Hematopoietic multipotent progenitor cell treated with erythropoietin and hydrocortisone succinate and interleukin-3 and kit ligand, for 6 days (in vitro differentiated cells): ENCODE data around the gene PLCH1.
A peak's percentile ranks its signal among the peaks of the same experiment; 100 is the strongest.
"Not testable (repeated sequence)": the region's sequence is repeated elsewhere in the genome, so short reads cannot be mapped to it uniquely, and the experiment has no call there.

Experiments
- DNase-seq: peaks from one replicate; pipeline ENCODE4 v3.0.0-alpha.2; 2015

The PLCH1 gene

GRCh38 chr3:155409336-155409735 lies 335.5 kb downstream of the PLCH1 start:
- no peak for DNase-seq

GRCh38 chr3:155407971-155408370 lies 336.9 kb downstream of the PLCH1 start:
- DNase-seq: no peak

- DNase-seq: no peak
Measured at GRCh38 chr3:155407331-155407730, 337.5 kb downstream of the PLCH1 start.

- DNase-seq: no peak
Measured at GRCh38 chr3:155404486-155404885, 340.4 kb downstream of the PLCH1 start.

- DNase-seq: no peak
Measured at GRCh38 chr3:155402656-155403055, 342.2 kb downstream of the PLCH1 start.

- DNase-seq: no peak
Measured at GRCh38 chr3:155398046-155398445, 346.8 kb downstream of the PLCH1 start.

GRCh38 chr3:155394896-155395295 lies 350.0 kb downstream of the PLCH1 start:
- not testable (repeated sequence) for DNase-seq

GRCh38 chr3:155394240-155394639 lies 350.6 kb downstream of the PLCH1 start:
- DNase-seq: no peak

- no peak for DNase-seq
Measured at GRCh38 chr3:155393316-155393715, 351.6 kb downstream of the PLCH1 start.

- DNase-seq: no peak
Measured at GRCh38 chr3:155392138-155392537, 352.7 kb downstream of the PLCH1 start.

GRCh38 chr3:155391551-155391958 lies 353.3 kb downstream of the PLCH1 start:
- no peak for DNase-seq

- DNase-seq: no peak
Measured at GRCh38 chr3:155391104-155391503, 353.8 kb downstream of the PLCH1 start.

GRCh38 chr3:155390351-155390750 lies 354.5 kb downstream of the PLCH1 start:
- DNase-seq: no peak

- DNase-seq: no peak
Measured at GRCh38 chr3:155388417-155388816, 356.5 kb downstream of the PLCH1 start.

GRCh38 chr3:155387571-155387970 lies 357.3 kb downstream of the PLCH1 start:
- DNase-seq: no peak

GRCh38 chr3:155386919-155387318 lies 358.0 kb downstream of the PLCH1 start:
- DNase-seq: no peak

GRCh38 chr3:155385896-155386625 lies 358.8 kb downstream of the PLCH1 start:
- no peak for DNase-seq

GRCh38 chr3:155382396-155383042 lies 362.4 kb downstream of the PLCH1 start:
- DNase-seq: peak; percentile 70

GRCh38 chr3:155377847-155378246 lies 367.0 kb downstream of the PLCH1 start:
- no peak for DNase-seq

GRCh38 chr3:155377071-155377470 lies 367.8 kb downstream of the PLCH1 start:
- DNase-seq: no peak

- no peak for DNase-seq
Measured at GRCh38 chr3:155372281-155372680, 372.6 kb downstream of the PLCH1 start.

GRCh38 chr3:155370764-155371503 lies 373.9 kb downstream of the PLCH1 start:
- DNase-seq: peak; percentile 5

GRCh38 chr3:155370198-155370597 lies 374.7 kb downstream of the PLCH1 start:
- DNase-seq: no peak

GRCh38 chr3:155369735-155370134 lies 375.1 kb downstream of the PLCH1 start:
- DNase-seq: no peak
